GM12892 (cell line): ENCODE measurements around the gene NCAPH2.

Source experiments
- DNase-seq: peaks from one replicate; pipeline ENCODE4 v3.0.0; 2011; ENCODE audit not compliant: insufficient read length
- FAIRE-seq: peaks from 2 replicates; lab custom pipeline; 2011; peaks lifted over from hg19 to GRCh38; lab: Jason Lieb, UNC
- POLR2A ChIP-seq: IDR thresholded peaks from 2 replicates; pipeline ENCODE4 v1.6.1; 2011; ENCODE audit warnings: low read depth, low read length, control low read depth
- POLR2AphosphoS5 ChIP-seq: IDR thresholded peaks from 2 replicates; pipeline ENCODE4 v1.6.1; 2011; ENCODE audit warnings: low read depth, low read length, control low read depth
- TAF1 ChIP-seq: IDR thresholded peaks from 2 replicates; pipeline ENCODE4 v1.6.1; 2011; ENCODE audit warnings: low read depth, mild to moderate bottlenecking, control low read depth, low read length, borderline replicate concordance

Gene NCAPH2

DNA sequence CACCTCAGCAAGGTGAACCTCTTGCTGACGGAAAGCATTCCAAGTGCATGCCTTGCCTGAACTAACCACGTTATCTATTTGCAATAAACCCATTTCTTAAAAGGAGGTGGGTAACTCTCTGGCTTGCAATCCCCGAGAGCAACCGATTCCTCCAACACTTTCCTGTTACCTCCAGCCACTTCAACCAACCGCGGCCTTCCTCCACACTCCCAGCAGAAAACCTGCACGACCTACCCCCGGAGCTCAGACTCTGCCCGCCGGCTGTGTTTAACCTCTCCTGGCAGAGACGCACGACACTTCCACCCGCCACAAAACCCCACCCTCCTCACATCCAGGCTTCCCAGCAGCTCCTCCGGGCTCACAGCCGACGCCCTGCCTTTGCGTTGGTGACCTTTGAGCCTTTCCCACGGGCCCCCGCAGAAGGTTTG is 16.7 kb downstream of the NCAPH2 start:
- DNase-seq (no peak), FAIRE-seq (no peak)
- TF ChIP-seq POLR2A: no peak; the same call in 1 of the 2 replicates
- TF ChIP-seq TAF1: 0 out of 2 replicates have a peak, but pooled peaks have one; percentile 9
- TF ChIP-seq POLR2AphosphoS5: peak; percentile 85

DNA sequence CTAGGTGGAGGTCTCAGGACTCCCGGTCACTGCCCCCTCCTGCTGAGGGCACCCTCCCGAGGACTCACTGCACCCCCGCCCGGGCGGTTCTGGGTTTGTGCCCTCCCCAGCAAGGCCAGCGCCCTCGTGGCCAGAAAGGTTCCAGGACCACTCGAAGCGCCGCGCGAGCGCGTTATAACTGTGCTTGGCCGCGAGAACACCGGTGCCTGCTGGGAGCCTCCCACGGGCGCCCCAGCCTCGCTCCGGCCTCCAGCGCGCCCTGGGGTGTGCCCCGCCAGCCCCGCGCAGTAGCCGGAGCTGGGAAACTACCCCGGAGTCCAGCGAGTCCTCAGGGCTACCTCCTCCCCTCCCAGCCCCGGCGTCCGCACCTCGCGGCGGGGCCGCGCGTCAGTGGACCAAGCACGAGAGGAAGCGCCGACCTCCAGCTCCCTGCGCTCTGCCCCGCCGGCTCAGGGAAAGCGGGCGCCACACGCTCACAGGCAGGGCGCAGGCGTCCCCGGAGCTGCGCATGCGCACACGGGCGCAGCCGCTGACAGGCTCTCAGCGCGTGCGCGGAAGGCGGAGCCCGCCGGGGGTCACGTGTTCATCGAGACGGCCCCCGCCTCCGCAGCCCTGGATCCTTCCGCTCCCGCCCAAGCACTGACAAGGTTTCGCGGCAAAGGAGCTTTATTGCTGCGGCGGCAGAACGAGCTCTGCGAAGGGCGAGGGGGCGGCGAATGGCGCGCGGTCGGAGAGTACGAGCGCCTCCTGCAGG is 17.3 kb downstream of the NCAPH2 start, which contains the start of gene SCO2:
Gene SCO2 (minus strand): TSS at position 495 of the 754 bp plus-strand sequence. CDS start 1,187 bp downstream, outside the sequence.
- peak; percentile 98 for DNase-seq
- peak; percentile 68; the same call in 1 of the 2 replicates for TF ChIP-seq POLR2AphosphoS5
- TF ChIP-seq TAF1: no peak; the same call in 1 of the 2 replicates
- peak; percentile 80 for TF ChIP-seq POLR2A
- peak; percentile 99 for FAIRE-seq

DNA sequence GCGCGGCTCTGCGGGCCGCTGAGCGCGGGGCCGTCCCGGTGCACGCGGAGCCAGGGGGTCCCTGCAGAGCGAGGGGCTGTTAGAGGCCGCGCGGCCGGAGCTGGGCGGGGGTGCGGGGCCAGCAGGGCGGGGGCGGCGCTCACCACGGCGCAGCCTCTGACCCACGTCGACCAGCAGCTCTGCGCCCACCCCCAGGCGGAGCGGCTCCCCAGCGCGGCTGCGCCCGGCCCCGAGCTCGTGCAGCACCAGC is 17.8 kb downstream of the NCAPH2 start:
- no peak for TF ChIP-seq TAF1
- TF ChIP-seq POLR2AphosphoS5: no peak
- no peak for TF ChIP-seq POLR2A
- DNase-seq (no peak), FAIRE-seq (no peak)

DNA sequence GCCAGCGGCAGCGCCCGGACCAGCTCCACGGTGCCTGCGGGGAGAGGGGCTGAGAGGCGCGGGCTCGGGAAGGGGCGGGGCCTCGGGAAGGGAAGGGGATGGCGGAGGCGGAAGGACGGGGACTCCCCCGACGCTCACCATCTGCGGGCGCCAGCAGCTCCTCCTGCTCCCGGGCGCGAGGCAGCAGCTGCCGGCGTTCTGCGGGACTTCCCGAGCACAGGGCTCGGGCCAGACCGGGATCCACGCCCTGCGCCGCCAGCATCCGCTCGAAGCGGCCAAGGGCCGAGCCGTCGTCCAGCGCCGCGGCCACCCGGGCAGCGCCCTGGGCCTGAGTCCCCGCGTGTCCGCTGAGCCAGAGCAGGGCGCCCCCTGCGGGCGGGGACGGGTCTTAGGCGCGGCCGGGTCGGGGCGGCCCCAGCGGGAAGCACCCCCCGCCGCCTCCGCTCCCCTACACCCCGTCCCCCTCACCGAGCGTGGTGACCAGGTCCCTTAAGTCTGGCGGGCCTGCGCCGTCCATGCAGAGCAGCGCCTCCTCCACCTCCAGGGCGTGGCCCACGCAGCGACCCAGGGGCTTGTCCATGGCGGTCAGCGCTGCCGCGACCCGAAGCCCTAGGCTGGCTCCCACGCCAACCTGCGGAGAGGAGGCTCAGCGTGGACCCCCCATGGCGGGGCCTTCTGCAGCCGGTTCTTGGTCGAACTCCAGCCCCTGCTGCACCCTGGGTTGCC is 18.2 kb downstream of the NCAPH2 start:
- FAIRE-seq: no peak
- TF ChIP-seq POLR2A (no peak; the same call in 1 of the 2 replicates), TAF1 (peak; percentile 31; the same call in 1 of the 2 replicates)
- DNase-seq: peak; percentile 85

DNA sequence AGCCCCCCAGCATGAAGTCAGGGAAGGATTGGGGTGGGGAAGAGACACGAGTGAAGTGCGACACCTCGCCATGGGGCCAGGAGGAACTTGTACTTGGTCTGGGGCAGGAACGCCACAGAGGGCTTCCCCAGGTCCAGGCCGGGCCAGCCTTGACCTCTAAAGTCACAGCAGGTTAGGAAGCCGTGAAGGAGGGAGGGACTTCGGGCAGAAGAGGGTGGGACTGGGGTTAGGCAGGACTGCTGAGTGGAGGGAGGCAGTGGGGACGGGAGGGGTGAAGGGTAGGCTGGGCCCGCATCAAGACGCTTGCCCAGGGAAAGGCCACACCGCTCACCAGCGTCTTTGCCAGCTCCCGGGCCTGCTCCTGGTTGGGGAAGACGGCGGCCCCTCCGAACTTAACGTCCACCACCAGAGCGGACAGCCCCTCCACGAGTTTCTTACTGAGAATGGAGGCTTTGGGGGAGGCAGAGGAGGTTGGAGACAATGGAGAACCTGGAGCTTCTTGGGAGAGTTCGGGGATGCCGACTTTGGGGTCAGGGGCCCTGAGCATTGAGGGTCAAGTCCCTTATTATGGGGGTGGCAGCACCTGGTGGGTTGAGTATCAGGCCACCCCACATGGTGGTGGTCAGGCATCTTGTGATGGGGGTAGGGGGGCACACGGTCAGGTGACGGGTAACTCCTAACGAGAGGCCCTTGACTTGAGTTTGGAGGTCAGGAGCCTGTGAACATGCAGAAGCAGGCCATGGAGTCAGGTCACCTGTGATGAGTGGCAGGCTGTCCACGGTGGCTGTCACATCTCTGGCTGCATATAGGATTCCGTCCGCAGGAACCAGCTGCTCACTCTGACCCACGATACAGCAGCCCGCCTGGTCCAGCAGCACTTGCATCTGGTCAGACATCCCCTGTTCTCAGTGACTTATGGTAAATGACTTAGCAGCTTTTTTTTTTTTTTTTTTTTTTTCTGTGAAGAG is 19.1 kb downstream of the NCAPH2 start:
- TF ChIP-seq POLR2AphosphoS5 (peak; percentile 1), POLR2A (peak; percentile 54), TAF1 (no peak)
- no peak for DNase-seq
- peak; percentile 95 for FAIRE-seq

DNA sequence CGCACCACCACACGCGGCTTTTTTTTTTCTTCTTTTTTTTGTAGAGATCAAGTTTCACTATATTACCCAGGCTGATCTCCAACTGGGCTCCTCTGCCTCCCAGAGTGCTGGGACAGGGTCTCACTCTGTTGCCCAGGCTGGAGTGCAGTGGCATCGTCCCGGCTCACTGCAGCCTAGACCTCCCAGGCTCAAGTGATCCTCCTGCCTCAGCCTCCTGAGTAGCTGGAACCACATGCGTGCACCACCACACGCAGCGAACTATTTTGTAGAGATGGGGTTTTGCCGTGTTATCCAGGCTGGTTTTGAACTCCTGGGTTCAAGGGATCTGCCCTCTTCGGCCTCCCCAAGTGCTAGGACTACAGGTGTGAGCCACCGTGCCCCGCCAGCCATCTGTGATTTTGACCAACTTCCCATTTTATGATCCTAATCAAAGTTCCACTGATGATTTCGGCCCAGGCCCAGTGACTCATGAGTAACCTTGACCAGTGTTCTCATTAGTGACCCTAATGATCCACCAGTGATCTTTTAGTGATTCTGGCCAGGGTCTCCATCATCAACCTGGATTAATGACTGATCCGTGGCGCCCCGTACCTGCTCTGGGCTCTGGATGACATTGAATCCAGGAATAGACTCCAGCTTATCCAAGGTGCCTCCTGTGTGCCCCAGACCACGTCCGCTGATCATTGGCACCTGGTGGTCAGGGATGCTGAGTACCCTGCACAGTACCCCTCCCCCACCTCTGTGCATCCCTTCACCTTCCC is 20.1 kb downstream of the NCAPH2 start:
- DNase-seq (no peak), FAIRE-seq (no peak)
- TF ChIP-seq POLR2A (no peak), POLR2AphosphoS5 (0 out of 2 replicates have a peak, but pooled peaks have one; percentile 48)

DNA sequence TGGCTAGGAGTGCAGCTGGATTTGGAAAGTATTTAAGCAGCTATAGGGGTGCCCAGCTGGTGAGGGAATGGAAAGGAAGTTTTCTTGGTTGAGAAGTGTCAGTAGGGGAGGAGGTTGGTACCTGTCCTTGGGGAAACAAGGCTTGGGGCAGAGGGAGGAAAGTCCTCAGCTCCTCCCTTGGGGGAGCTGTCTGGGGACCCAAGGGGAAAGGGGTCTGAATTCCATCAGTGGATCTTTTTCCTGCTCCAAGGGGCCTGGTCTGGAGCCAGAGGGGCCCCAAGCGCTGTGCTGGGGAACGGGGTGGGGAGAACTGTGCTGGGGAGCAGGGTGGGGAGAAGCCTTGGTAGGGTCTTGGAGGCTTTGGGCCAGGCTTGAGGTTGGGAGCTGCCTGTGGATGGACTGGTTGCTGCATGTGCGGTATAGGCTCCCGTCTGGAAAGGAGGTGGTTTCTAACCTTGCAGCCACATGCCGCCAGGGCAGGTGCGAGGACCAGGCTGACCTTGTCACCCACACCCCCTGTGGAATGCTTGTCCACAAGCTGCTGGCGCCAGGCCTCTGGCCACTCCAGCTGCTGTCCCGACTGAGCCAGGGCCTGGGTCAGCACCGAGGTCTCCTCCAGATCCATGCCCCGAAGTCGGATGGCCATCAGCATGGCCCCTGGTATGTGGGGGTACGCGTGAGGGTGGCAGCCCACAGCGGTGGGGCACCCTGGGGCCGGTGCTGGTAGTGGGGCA is 20.8 kb downstream of the NCAPH2 start:
- DNase-seq: no peak
- FAIRE-seq: peak; percentile 63

DNA sequence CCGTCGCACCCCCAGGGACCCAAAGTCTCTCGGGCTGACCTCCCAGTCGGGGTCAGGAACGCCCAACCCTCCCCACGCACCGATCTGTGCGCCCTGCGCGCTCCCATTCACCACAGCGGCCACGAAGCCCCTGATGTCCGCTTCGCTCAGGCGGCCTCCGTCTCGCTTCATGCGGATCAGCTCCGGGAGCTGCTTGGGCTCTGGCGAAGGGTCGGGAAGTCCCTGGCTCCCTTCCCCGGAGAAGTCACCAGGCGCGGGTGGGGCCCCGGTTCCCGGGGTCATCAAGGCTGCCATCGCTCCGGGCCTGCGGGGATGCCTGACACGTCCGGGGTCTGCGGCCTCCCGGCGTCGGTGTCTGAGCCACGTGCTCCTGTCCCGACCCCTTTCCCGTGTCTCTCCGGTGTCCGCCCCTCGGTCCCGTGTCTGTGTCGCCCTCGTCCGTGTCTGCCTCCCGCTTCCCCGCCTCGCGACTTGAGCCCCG is 21.4 kb downstream of the NCAPH2 start:
- TF ChIP-seq POLR2AphosphoS5 (peak; percentile 51), POLR2A (peak; percentile 16; the same call in 1 of the 2 replicates), TAF1 (no peak)
- FAIRE-seq: peak; percentile 5
- DNase-seq: no peak

More for the DNA sequence above, 20.8 kb downstream of the NCAPH2 start:
- TF ChIP-seq POLR2A (peak; percentile 9; the same call in 1 of the 2 replicates), TAF1 (no peak)

DNA sequence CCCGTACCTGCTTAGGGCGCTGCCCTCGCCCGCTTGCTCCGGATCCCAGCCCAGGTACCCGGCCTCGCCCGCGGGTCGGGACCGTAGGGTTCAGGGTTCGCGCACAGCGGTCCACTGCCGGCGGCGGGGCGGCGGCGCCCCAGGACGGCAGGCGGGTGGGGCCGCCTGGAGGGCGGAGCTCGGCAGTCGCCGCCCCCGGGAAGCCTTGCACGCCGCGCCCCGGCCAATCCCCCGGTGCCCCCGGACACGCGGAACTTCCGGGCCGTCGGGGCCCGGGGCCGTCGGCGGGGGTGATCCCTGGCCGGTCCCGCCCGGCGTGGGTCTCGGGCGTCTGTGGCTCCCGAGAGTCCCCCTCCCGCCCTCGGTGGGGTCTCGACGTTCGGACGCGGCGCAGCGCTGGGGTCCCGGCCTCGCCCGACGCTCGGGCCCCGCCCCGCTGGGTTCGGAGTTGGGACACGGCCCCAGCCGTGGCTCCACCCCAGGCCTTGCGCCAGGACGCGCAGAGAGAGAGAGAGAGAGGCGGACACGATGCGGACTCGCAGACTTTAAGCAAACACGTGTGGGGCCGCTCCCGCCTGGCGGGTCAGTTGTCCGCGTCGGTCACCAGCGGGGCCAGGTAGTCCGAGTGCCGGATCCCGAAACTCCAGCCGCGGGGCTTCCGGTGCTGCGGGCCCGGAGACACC is 22.0 kb downstream of the NCAPH2 start, which contains the start of gene TYMP:
Gene TYMP (minus strand): TSS at position 116 of the 683 bp plus-strand sequence. CDS start 303 bp downstream, outside the sequence.
- peak; percentile 85 for DNase-seq
- FAIRE-seq: no peak

More for the DNA sequence above, 22.0 kb downstream of the NCAPH2 start, which contains the start of gene TYMP:
- TF ChIP-seq POLR2A: peak; percentile 44; the same call in 1 of the 2 replicates
- TF ChIP-seq POLR2AphosphoS5: no peak
- peak; percentile 49; the same call in 1 of the 2 replicates for TF ChIP-seq TAF1
